ENCODE measurements around the gene GALNT1. TPM values are rescaled to one million over a fixed set of nuclear protein-coding genes. Genes with fewer than 3 reads are reported as not detected.

Gene GALNT1
- total and polyA plus RNA-seq, 10 of the 15 experiments (the other 5 are each of a cell fraction or from before 2014, with no cell fraction given) = 8.0 to 53.7 (median 29.9) TPM

GRCh38 chr18:35592298-35592697 is 10.8 kb downstream of the GALNT1 start (continued):
- TF ChIP-seq, protein P1, sequence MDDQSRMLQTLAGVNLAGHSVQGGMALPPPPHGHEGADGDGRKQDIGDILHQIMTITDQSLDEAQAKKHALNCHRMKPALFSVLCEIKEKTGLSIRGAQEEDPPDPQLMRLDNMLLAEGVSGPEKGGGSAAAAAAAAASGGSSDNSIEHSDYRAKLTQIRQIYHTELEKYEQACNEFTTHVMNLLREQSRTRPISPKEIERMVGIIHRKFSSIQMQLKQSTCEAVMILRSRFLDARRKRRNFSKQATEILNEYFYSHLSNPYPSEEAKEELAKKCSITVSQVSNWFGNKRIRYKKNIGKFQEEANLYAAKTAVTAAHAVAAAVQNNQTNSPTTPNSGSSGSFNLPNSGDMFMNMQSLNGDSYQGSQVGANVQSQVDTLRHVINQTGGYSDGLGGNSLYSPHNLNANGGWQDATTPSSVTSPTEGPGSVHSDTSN (IDR thresholded peaks at IDR 0.05; ENCODE audit: insufficient replicate concordance, low read depth, low read length) = no peak
- TF ChIP-seq USF1 (IDR thresholded peaks at IDR 0.05; ENCODE audit: borderline replicate concordance, extremely low read length, insufficient read depth, low read depth, low read length) (no peak), SUZ12 (IDR thresholded peaks at IDR 0.05; ENCODE audit: unreplicated experiment) (no peak), PRDM15 (CRISPR knock-in tag; IDR thresholded peaks at IDR 0.05) (no peak), CBX5 (IDR thresholded peaks at IDR 0.05; ENCODE audit: low read depth) (peak; percentile 68; the same call in 1 of the 2 replicates), ZNF274 (IDR thresholded peaks at IDR 0.05; ENCODE audit: insufficient read depth, insufficient read length) (no peak), ATF7 (IDR thresholded peaks at IDR 0.05; ENCODE audit: low read depth) (peak; percentile 55), KDM1A (IDR thresholded peaks at IDR 0.05; ENCODE audit: borderline replicate concordance) (no peak), NR2F1 (conservative IDR thresholded peaks at IDR 0.05) (peak; percentile 86), CEBPB (IDR thresholded peaks at IDR 0.05; ENCODE audit: borderline replicate concordance in 1 of 2, low read depth in 2 of 2, low read length in 2 of 2) (no peak; a peak in 1 of 4 replicates), RUNX3 (IDR thresholded peaks at IDR 0.05; ENCODE audit: low read length) (peak; percentile 88), YY1 (IDR thresholded peaks at IDR 0.05; ENCODE audit: low read depth, low read length) (0 out of 2 replicates have a peak, but pooled peaks have one; percentile 27), YBX1 (IDR thresholded peaks at IDR 0.05) (no peak), CHD1 (IDR thresholded peaks at IDR 0.05; ENCODE audit: low read depth, low read length) (no peak)
- TF ChIP-seq, protein P2, sequence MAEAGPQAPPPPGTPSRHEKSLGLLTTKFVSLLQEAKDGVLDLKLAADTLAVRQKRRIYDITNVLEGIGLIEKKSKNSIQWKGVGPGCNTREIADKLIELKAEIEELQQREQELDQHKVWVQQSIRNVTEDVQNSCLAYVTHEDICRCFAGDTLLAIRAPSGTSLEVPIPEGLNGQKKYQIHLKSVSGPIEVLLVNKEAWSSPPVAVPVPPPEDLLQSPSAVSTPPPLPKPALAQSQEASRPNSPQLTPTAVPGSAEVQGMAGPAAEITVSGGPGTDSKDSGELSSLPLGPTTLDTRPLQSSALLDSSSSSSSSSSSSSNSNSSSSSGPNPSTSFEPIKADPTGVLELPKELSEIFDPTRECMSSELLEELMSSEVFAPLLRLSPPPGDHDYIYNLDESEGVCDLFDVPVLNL (IDR thresholded peaks at IDR 0.05; ENCODE audit: low read depth, low read length) = no peak
- TF ChIP-seq, protein P3, sequence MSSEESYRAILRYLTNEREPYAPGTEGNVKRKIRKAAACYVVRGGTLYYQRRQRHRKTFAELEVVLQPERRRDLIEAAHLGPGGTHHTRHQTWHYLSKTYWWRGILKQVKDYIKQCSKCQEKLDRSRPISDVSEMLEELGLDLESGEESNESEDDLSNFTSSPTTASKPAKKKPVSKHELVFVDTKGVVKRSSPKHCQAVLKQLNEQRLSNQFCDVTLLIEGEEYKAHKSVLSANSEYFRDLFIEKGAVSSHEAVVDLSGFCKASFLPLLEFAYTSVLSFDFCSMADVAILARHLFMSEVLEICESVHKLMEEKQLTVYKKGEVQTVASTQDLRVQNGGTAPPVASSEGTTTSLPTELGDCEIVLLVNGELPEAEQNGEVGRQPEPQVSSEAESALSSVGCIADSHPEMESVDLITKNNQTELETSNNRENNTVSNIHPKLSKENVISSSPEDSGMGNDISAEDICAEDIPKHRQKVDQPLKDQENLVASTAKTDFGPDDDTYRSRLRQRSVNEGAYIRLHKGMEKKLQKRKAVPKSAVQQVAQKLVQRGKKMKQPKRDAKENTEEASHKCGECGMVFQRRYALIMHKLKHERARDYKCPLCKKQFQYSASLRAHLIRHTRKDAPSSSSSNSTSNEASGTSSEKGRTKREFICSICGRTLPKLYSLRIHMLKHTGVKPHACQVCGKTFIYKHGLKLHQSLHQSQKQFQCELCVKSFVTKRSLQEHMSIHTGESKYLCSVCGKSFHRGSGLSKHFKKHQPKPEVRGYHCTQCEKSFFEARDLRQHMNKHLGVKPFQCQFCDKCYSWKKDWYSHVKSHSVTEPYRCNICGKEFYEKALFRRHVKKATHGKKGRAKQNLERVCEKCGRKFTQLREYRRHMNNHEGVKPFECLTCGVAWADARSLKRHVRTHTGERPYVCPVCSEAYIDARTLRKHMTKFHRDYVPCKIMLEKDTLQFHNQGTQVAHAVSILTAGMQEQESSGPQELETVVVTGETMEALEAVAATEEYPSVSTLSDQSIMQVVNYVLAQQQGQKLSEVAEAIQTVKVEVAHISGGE (CRISPR knock-in tag; IDR thresholded peaks at IDR 0.05) = no peak
- TF ChIP-seq, protein P4, sequence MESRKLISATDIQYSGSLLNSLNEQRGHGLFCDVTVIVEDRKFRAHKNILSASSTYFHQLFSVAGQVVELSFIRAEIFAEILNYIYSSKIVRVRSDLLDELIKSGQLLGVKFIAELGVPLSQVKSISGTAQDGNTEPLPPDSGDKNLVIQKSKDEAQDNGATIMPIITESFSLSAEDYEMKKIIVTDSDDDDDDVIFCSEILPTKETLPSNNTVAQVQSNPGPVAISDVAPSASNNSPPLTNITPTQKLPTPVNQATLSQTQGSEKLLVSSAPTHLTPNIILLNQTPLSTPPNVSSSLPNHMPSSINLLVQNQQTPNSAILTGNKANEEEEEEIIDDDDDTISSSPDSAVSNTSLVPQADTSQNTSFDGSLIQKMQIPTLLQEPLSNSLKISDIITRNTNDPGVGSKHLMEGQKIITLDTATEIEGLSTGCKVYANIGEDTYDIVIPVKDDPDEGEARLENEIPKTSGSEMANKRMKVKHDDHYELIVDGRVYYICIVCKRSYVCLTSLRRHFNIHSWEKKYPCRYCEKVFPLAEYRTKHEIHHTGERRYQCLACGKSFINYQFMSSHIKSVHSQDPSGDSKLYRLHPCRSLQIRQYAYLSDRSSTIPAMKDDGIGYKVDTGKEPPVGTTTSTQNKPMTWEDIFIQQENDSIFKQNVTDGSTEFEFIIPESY (IDR thresholded peaks at IDR 0.05) = no peak
